ENCODE data around the gene JPH4. TPM values are rescaled to one million over a fixed set of nuclear protein-coding genes. Genes with fewer than 3 reads are reported as not detected.

Gene JPH4
- total RNA-seq, 1 experiment from 2014 or later = 6.8 TPM

GRCh38 chr14:23620177-23620702 is 41.6 kb upstream of the JPH4 start:
- H3T11ph ChIP-seq (ENCODE audit: low read length) = no peak overlapping the region
- no CpG with 5 or more reads among the region's 3 CpGs for WGBS (ENCODE audit: extremely low coverage, insufficient read length, low lambda C conversion rate)
- H2BK15ac ChIP-seq (ENCODE audit: low read depth, low read length) = no peak overlapping the region
- H3K56ac ChIP-seq (ENCODE audit: insufficient read length, low read depth, low read length) = no peak overlapping the region
- no peaks in the 10 kb centered on the region for H3K79me2 ChIP-seq (ENCODE audit: insufficient read depth, low read length)
- Mint-ChIP-seq H3K9me3 (peaks cover 25 to 60% of the 10 kb centered on the region in 2 experiments), H3K4me3 (no peak overlapping the region), H3K27me3 (ENCODE audit: low read depth) (peaks cover 5% of the 10 kb centered on the region), H3K27ac (no peak overlapping the region), H3K36me3 (ENCODE audit: insufficient read depth in 1 of 3, low read depth in 3 of 3) (peaks cover 0 to 13% (median 0%) of the 10 kb centered on the region in 3 experiments; a peak in 3 of 7 replicates), H3K4me1 (no peaks in the 10 kb centered on the region)
- no peak overlapping the region for H2AK5ac ChIP-seq (ENCODE audit: insufficient read length, low read length)
- H3K9ac ChIP-seq (ENCODE audit: extremely low read depth, insufficient read length, low read length) = no peak overlapping the region
- no peak overlapping the region for H2AFZ ChIP-seq (ENCODE audit: low read length)
- H4K20me1 ChIP-seq (ENCODE audit: control insufficient read depth, insufficient read depth, insufficient read length) = no peaks in the 10 kb centered on the region
- H3K79me1 ChIP-seq (ENCODE audit: insufficient read depth, low read depth, low read length, poor library complexity, severe bottlenecking) = no peaks in the 10 kb centered on the region
- no peak overlapping the region for H3K14ac ChIP-seq (ENCODE audit: insufficient read depth, low read length)
- H3K27ac ChIP-seq (ENCODE audit: insufficient read length, low read depth, low read length) = no peak overlapping the region
- no peaks in the 10 kb centered on the region for H3K23me2 ChIP-seq (ENCODE audit: insufficient read length, low read depth, low read length, poor library complexity, severe bottlenecking)
- no peak overlapping the region for H4K5ac ChIP-seq (ENCODE audit: insufficient read length, low read depth, low read length)
- no peak overlapping the region for H2BK20ac ChIP-seq (ENCODE audit: low read depth, low read length, poor library complexity, severe bottlenecking)
- H2BK120ac ChIP-seq (ENCODE audit: low read depth, low read length, poor library complexity, severe bottlenecking) = no peak overlapping the region
- no peak for TF ChIP-seq CTCF (conservative IDR thresholded peaks at IDR 0.05)
- H3K9me3 ChIP-seq (ENCODE audit: control insufficient read depth, low read depth, low read length) = peaks cover 23% of the 10 kb centered on the region
- H3K27me3 ChIP-seq (ENCODE audit: insufficient read depth, low read length) = no peaks in the 10 kb centered on the region
- H3K23ac ChIP-seq (ENCODE audit: insufficient read length, low read depth, low read length) = no peak overlapping the region
- DNase-seq = no peak
- H3K4me2 ChIP-seq (ENCODE audit: insufficient read depth, insufficient read length, low read length) = no peak overlapping the region
- H2BK5ac ChIP-seq (ENCODE audit: insufficient read length, low read length) = no peak overlapping the region
- no peak overlapping the region for H3K18ac ChIP-seq (ENCODE audit: insufficient read length, low read depth, low read length)
- H2BK12ac ChIP-seq (ENCODE audit: insufficient read length, low read depth, low read length) = no peak overlapping the region
- H3K4me1 ChIP-seq (ENCODE audit: insufficient read depth, low read length) = no peaks in the 10 kb centered on the region
- H4K91ac ChIP-seq (ENCODE audit: insufficient read length, low read depth, low read length) = no peak overlapping the region
- no peak overlapping the region for H4K8ac ChIP-seq (replicated peaks; ENCODE audit: insufficient read length, low read depth, low read length)
- no peak overlapping the region for H3K4ac ChIP-seq (ENCODE audit: low read depth, low read length)

Measured in H9 (cell line).